ENCODE data around the gene NR1I3.
A peak's percentile ranks its signal among the peaks of the same experiment; 100 is the strongest.

The NR1I3 gene

DNA sequence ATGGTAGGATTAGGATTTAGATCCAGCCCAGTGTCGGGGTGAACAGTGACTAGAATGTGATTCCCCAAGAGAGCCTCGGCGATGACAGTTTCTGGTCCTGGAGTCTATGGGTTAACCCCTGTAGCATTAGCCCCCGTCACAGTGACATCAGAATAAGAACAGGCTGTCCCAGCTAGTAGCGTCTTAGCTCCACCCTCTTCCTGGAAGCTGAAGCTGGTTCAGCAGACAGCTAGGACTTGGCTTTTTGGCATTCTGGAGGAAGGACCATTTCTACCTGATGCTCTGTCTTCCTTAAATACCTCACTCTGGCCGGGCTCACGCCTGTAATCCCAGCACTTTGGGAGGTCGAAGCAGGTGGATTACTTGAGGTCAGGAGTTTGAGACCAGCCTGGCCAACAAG, 30.8 kb downstream of the NR1I3 start:
- Histone ChIP-seq H4K8ac (ENCODE audit: low read depth, low read length) (no peak overlapping the region), H2BK12ac (ENCODE audit: low read length) (no peak overlapping the region), H3K4me3 (ENCODE audit: low read length in 2 of 2) (no peak overlapping the region), H3K4me1 (ENCODE audit: control insufficient read depth in 2 of 2, insufficient read depth in 1 of 2, low read depth in 1 of 2, low read length in 2 of 2) (no peaks in the 10 kb centered on the region), H3K9me3 (replicated peaks in 1 of 2; ENCODE audit: control insufficient read depth in 2 of 2, insufficient read depth in 1 of 2, low read depth in 1 of 2, low read length in 2 of 2) (no peaks in the 10 kb centered on the region), H3K4me2 (ENCODE audit: insufficient read depth, low read length, poor library complexity, severe bottlenecking) (no peak overlapping the region), H3K4ac (ENCODE audit: low read length) (no peak overlapping the region), H2AK5ac (ENCODE audit: low read depth, low read length) (no peak overlapping the region), H2BK120ac (ENCODE audit: low read depth, low read length) (no peak overlapping the region), H4K91ac (ENCODE audit: low read depth, low read length, poor library complexity) (no peak overlapping the region), H3K27me3 (ENCODE audit: control insufficient read depth in 3 of 3, insufficient read depth in 3 of 3, low read depth in 1 of 3, low read length in 3 of 3) (peaks cover 0 to 1% (median 0%) of the 10 kb centered on the region in 3 experiments), H3K36me3 (replicated peaks in 1 of 2; ENCODE audit: control insufficient read depth in 2 of 2, insufficient read depth in 2 of 2, low read length in 2 of 2) (peaks cover 32 to 88% of the 10 kb centered on the region in 2 donors), H2AFZ (ENCODE audit: low read length) (no peak overlapping the region), H2BK15ac (ENCODE audit: low read length) (no peak overlapping the region), H3K18ac (ENCODE audit: low read length) (no peak overlapping the region), H3K9ac (ENCODE audit: low read depth, low read length, poor library complexity) (no peak overlapping the region), H3K23ac (ENCODE audit: low read depth, low read length, poor library complexity) (no peak overlapping the region), H3K79me1 (ENCODE audit: low read depth, low read length) (peaks cover 2% of the 10 kb centered on the region), H3K14ac (ENCODE audit: low read length) (no peak overlapping the region), H2BK5ac (ENCODE audit: low read length) (no peak overlapping the region), H3K27ac (replicated peaks; ENCODE audit: low read length) (no peak overlapping the region)
- no peak for DNase-seq (ENCODE audit: low spot score)
- WGBS, 2 donors (ENCODE audit: extremely low coverage in 2 of 2, insufficient read length in 2 of 2, insufficient replicate concordance in 1 of 2), result no CpG with 5 or more reads among the region's 8 CpGs

DNA sequence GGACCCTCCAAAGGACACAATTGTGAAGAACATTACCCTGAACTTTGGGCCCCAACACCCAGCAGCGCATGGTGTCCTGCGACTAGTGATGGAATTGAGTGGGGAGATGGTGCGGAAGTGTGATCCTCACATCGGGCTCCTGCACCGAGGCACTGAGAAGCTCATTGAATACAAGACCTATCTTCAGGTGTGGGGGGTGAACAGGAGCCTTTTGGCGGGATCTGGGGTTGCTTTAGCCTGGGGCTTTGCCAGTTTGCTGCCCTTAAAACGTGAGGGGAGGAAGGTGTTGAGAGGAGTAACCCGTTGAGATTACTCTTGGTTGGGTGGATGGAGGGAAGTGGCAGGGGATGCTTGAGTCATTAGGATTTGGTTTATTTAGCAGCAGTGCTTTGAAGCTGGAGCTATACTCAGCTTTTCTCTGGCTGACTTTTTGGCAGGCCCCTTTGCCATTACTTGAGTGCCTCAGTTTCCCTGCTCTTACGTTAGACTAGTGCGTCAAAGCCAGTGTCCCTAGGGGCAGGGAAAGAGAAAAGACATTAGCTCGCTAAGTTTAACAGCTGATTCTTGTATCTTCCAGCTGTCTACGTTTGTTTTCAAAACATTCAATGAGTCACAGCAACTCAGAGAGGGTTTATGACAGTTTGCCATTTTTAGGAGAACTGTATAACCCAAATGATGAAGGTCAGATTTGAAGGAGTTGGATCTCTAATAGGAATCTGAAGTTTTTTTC, 31.4 kb downstream of the NR1I3 start:
- no peak for DNase-seq (ENCODE audit: low spot score)
- H3K4me3 ChIP-seq (ENCODE audit: low read length in 2 of 2), result no peak overlapping the region

GRCh38 chr1:161201836-161202712, 35.9 kb downstream of the NR1I3 start, which contains the start of gene NDUFS2:
TSS of gene NDUFS2 (plus strand) at chr1:161202367. CDS start at chr1:161202386, 19 bp downstream.
- Histone ChIP-seq H2AK5ac (ENCODE audit: low read depth, low read length) (peak within 1 kb of the TSS; percentile 86), H3K4ac (ENCODE audit: low read length) (peak within 1 kb of the TSS; percentile 31), H2BK15ac (ENCODE audit: low read length) (peak within 1 kb of the TSS; percentile 23), H2BK12ac (ENCODE audit: low read length) (peak within 1 kb of the TSS; percentile 14), H3K9me3 (replicated peaks in 1 of 2; ENCODE audit: control insufficient read depth in 2 of 2, insufficient read depth in 1 of 2, low read depth in 1 of 2, low read length in 2 of 2) (no peaks in the 10 kb centered on the region), H3K14ac (ENCODE audit: low read length) (peak within 1 kb of the TSS; percentile 72), H3K23ac (ENCODE audit: low read depth, low read length, poor library complexity) (peak within 1 kb of the TSS; percentile 83), H4K8ac (ENCODE audit: low read depth, low read length) (peak within 1 kb of the TSS; percentile 94), H3K4me2 (ENCODE audit: insufficient read depth, low read length, poor library complexity, severe bottlenecking) (peak within 1 kb of the TSS; percentile 45), H3K9ac (ENCODE audit: low read depth, low read length, poor library complexity) (no peak within 1 kb of the TSS), H3K36me3 (replicated peaks in 1 of 2; ENCODE audit: control insufficient read depth in 2 of 2, insufficient read depth in 2 of 2, low read length in 2 of 2) (peaks cover 8 to 37% of the 10 kb centered on the region in 2 donors), H3K79me1 (ENCODE audit: low read depth, low read length) (no peaks in the 10 kb centered on the region), H3K18ac (ENCODE audit: low read length) (peak within 1 kb of the TSS; percentile 95), H3K27ac (replicated peaks; ENCODE audit: low read length) (peak within 1 kb of the TSS; percentile 82), H3K4me3 (ENCODE audit: low read length in 2 of 2) (peak within 1 kb of the TSS; percentile 73 to 89), H4K91ac (ENCODE audit: low read depth, low read length, poor library complexity) (peak within 1 kb of the TSS; percentile 34), H3K4me1 (ENCODE audit: control insufficient read depth in 2 of 2, insufficient read depth in 1 of 2, low read depth in 1 of 2, low read length in 2 of 2) (peaks cover 26 to 45% of the 10 kb centered on the region in 2 donors), H2BK5ac (ENCODE audit: low read length) (peak within 1 kb of the TSS; percentile 46), H2BK120ac (ENCODE audit: low read depth, low read length) (peak within 1 kb of the TSS; percentile 39), H3K27me3 (ENCODE audit: control insufficient read depth in 3 of 3, insufficient read depth in 3 of 3, low read depth in 1 of 3, low read length in 3 of 3) (no peaks in the 10 kb centered on the region), H2AFZ (ENCODE audit: low read length) (peak within 1 kb of the TSS; percentile 92)
- no CpG with 5 or more reads among the region's 53 CpGs for WGBS, 2 donors (ENCODE audit: extremely low coverage in 2 of 2, insufficient read length in 2 of 2, insufficient replicate concordance in 1 of 2)
- peak; percentile 96 for DNase-seq (ENCODE audit: low spot score)

More for the DNA sequence above, 31.4 kb downstream of the NR1I3 start:
- H3K79me1 ChIP-seq (ENCODE audit: low read depth, low read length), result peaks cover 2% of the 10 kb centered on the region
- no peak overlapping the region for H2AK5ac ChIP-seq (ENCODE audit: low read depth, low read length)
- H2BK120ac ChIP-seq (ENCODE audit: low read depth, low read length), result no peak overlapping the region
- no CpG with 5 or more reads among the region's 12 CpGs for WGBS, 2 donors (ENCODE audit: extremely low coverage in 2 of 2, insufficient read length in 2 of 2, insufficient replicate concordance in 1 of 2)
- no peak overlapping the region for H3K4ac ChIP-seq (ENCODE audit: low read length)
- no peak overlapping the region for H3K23ac ChIP-seq (ENCODE audit: low read depth, low read length, poor library complexity)
- H2BK12ac ChIP-seq (ENCODE audit: low read length), result no peak overlapping the region
- H2AFZ ChIP-seq (ENCODE audit: low read length), result no peak overlapping the region
- H3K27me3 ChIP-seq (ENCODE audit: control insufficient read depth in 3 of 3, insufficient read depth in 3 of 3, low read depth in 1 of 3, low read length in 3 of 3), result no peaks in the 10 kb centered on the region
- peaks cover 3 to 4% of the 10 kb centered on the region in 2 donors for H3K4me1 ChIP-seq (ENCODE audit: control insufficient read depth in 2 of 2, insufficient read depth in 1 of 2, low read depth in 1 of 2, low read length in 2 of 2)
- no peak overlapping the region for H4K91ac ChIP-seq (ENCODE audit: low read depth, low read length, poor library complexity)
- H3K9me3 ChIP-seq (replicated peaks in 1 of 2; ENCODE audit: control insufficient read depth in 2 of 2, insufficient read depth in 1 of 2, low read depth in 1 of 2, low read length in 2 of 2), result no peaks in the 10 kb centered on the region
- H3K18ac ChIP-seq (ENCODE audit: low read length), result no peak overlapping the region
- no peak overlapping the region for H4K8ac ChIP-seq (ENCODE audit: low read depth, low read length)
- no peak overlapping the region for H2BK15ac ChIP-seq (ENCODE audit: low read length)
- H2BK5ac ChIP-seq (ENCODE audit: low read length), result no peak overlapping the region
- H3K27ac ChIP-seq (replicated peaks; ENCODE audit: low read length), result no peak overlapping the region
- H3K4me2 ChIP-seq (ENCODE audit: insufficient read depth, low read length, poor library complexity, severe bottlenecking), result no peak overlapping the region
- no peak overlapping the region for H3K14ac ChIP-seq (ENCODE audit: low read length)
- H3K36me3 ChIP-seq (replicated peaks in 1 of 2; ENCODE audit: control insufficient read depth in 2 of 2, insufficient read depth in 2 of 2, low read length in 2 of 2), result peaks cover 26 to 82% of the 10 kb centered on the region in 2 donors
- H3K9ac ChIP-seq (ENCODE audit: low read depth, low read length, poor library complexity), result no peak overlapping the region
